Mononuclear cell (primary cell): Measurements from ENCODE around the gene MAJIN. TPM values are rescaled to one million over a fixed set of nuclear protein-coding genes. Genes with fewer than 3 reads are reported as not detected.

Source experiments
- H3K27me3 ChIP-seq: 2 replicates; pipeline ENCODE4 v1.6.0; 2011; ENCODE audit warnings: low read length, control low read depth; ENCODE audit not compliant: insufficient read depth
- H3K4me1 ChIP-seq: 2 replicates; pipeline ENCODE4 v1.5.1; 2011; ENCODE audit warnings: mild to moderate bottlenecking, low read length, control low read depth; ENCODE audit not compliant: insufficient read depth
- H3K4me3 ChIP-seq: 2 replicates; pipeline ENCODE4 v1.5.1; 2011; ENCODE audit warnings: mild to moderate bottlenecking, low read length, moderate library complexity
- H3K9me3 ChIP-seq: 2 replicates; pipeline ENCODE4 v1.5.1; 2011; ENCODE audit warnings: low read depth, mild to moderate bottlenecking, control low read depth, low read length
- total RNA-seq: library from RNA; depleted of rRNA; stranded (reverse); fragments of >200 nt; gene quantifications from one replicate; pipeline ENCODE4 v1.2.3, GENCODE V29; 2012

MAJIN gene
- total RNA-seq, 1 donor, result not detected

- Histone ChIP-seq H3K9me3 (no peaks in the 10 kb centered on the region), H3K4me3 (no peak overlapping the region), H3K4me1 (peaks cover 24% of the 10 kb centered on the region), H3K27me3 (no peaks in the 10 kb centered on the region)
These were observed 56.5 kb downstream of the MAJIN start for GRCh38 chr11:64915376-64915887.

- Histone ChIP-seq H3K4me1 (peaks cover 24% of the 10 kb centered on the region), H3K27me3 (no peaks in the 10 kb centered on the region), H3K9me3 (no peaks in the 10 kb centered on the region), H3K4me3 (no peak overlapping the region)
These were observed 57.8 kb downstream of the MAJIN start for GRCh38 chr11:64914123-64914522.

DNA sequence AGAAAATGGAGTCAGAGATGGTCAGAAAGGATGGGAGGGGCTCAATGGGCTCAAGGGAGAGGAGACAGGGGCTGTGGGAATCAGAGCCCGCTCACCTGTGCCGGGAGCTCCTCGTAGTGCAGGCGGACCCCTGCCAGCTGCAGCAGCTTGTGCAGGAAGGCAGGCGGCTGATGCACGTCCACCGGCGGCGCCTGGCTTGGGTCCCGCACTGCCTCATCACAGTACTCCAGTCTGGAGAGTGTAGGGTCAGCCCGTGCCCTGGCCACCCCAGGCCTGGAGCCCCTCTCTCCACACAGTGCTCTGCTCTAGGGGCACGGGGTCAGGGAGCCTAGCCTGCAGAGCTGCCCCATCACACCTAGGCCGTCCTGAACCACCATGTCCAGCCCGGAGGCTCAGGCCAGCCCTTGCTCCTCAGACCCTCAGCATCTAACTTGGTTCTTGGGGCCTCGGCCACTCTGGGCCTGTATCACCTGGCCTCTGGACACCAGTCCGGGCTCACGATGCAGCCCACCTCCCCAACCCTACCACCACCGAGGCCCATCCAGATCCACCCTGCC is 58.7 kb downstream of the MAJIN start:
- H3K9me3 ChIP-seq, result no peaks in the 10 kb centered on the region
- H3K27me3 ChIP-seq, result no peaks in the 10 kb centered on the region
- no peak overlapping the region for H3K4me3 ChIP-seq
- peaks cover 24% of the 10 kb centered on the region for H3K4me1 ChIP-seq

DNA sequence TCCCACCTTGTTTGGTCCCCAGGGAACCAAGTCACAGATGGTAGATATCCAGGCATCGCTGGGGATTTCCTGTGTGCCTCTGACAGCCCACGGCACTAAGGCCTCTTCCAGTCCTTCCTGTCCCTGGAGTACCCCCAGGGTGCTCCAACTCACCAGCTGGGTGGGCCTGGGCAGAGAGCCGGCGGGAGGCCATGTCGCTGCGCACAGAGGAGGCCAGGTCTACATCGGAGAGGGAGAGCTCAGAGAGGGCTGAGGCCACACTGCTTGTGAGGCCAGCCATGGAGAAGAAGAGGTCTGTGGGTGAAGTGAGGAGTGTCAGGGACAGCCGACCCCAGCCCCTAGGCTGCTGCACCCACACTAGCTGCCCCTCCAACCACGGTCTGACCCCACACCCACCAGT is 60.2 kb downstream of the MAJIN start:
- Histone ChIP-seq H3K27me3 (no peaks in the 10 kb centered on the region), H3K4me3 (no peak overlapping the region), H3K4me1 (peaks cover 15% of the 10 kb centered on the region), H3K9me3 (no peaks in the 10 kb centered on the region)

- no peaks in the 10 kb centered on the region for H3K9me3 ChIP-seq
- H3K27me3 ChIP-seq, result no peaks in the 10 kb centered on the region
- H3K4me3 ChIP-seq, result no peak overlapping the region
- H3K4me1 ChIP-seq, result peaks cover 12% of the 10 kb centered on the region
These were observed 60.8 kb downstream of the MAJIN start for GRCh38 chr11:64911142-64911541.

DNA sequence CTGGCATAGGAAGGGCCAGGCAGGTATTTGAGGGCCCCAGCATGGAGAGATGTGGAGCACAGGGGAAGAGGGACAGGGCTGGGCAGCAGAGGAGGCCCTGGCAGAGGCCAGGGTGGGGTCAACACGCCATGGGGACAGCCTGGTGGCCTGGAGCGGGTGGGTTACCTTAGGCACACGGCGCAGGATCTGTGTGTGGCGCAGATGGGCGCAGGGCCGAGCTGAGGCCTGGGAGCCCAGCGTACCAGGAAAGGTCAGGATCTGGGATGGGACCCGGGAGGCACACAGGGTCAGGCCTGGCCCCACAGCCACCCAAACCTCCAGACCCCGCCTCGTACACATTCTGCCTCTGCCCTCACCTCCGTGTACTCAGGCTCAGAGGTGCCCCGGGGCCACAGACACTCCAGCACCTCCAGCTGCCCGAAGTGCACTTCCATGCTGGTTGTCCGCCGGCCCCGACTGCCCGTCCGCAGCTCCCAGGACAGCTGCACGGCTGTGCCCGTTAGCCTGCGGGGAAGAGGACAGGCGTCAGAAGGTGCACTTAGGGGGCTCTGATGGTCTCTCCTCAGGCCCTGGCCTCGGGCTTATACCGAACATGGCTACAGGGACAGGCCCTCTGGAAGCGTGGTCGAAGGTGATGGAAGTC is 61.3 kb downstream of the MAJIN start:
- Histone ChIP-seq H3K9me3 (no peaks in the 10 kb centered on the region), H3K27me3 (no peaks in the 10 kb centered on the region), H3K4me1 (peaks cover 6% of the 10 kb centered on the region), H3K4me3 (no peak overlapping the region)

- Histone ChIP-seq H3K4me1 (no peaks in the 10 kb centered on the region), H3K27me3 (no peaks in the 10 kb centered on the region), H3K9me3 (no peaks in the 10 kb centered on the region), H3K4me3 (no peak overlapping the region)
These were observed 62.1 kb downstream of the MAJIN start for GRCh38 chr11:64909653-64910343.

GRCh38 chr11:64908766-64909165 is 63.1 kb downstream of the MAJIN start:
- no peak overlapping the region for H3K4me3 ChIP-seq
- no peaks in the 10 kb centered on the region for H3K4me1 ChIP-seq
- H3K9me3 ChIP-seq, result no peaks in the 10 kb centered on the region
- H3K27me3 ChIP-seq, result no peaks in the 10 kb centered on the region

DNA sequence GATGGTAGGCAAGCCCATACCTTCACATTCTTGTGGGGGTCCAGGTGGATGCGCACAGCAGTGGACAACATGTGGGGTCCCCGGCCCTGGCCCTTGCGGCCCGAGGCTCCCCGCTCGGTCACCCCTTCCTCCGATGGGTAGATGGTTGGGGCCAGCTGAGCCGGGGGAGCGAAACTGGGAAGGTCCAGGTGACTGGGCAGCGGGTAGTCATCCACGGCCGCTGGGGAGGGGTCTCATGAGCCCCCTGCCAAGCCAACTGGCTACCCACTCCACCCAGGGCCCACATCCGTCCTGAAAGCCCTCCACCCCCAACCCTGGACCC is 65.6 kb downstream of the MAJIN start:
- no peaks in the 10 kb centered on the region for H3K4me1 ChIP-seq
- no peak overlapping the region for H3K4me3 ChIP-seq
- H3K27me3 ChIP-seq, result no peaks in the 10 kb centered on the region
- no peaks in the 10 kb centered on the region for H3K9me3 ChIP-seq

GRCh38 chr11:64905516-64906313 is 66.2 kb downstream of the MAJIN start:
- Histone ChIP-seq H3K4me3 (no peak overlapping the region), H3K4me1 (no peaks in the 10 kb centered on the region), H3K27me3 (no peaks in the 10 kb centered on the region), H3K9me3 (no peaks in the 10 kb centered on the region)

DNA sequence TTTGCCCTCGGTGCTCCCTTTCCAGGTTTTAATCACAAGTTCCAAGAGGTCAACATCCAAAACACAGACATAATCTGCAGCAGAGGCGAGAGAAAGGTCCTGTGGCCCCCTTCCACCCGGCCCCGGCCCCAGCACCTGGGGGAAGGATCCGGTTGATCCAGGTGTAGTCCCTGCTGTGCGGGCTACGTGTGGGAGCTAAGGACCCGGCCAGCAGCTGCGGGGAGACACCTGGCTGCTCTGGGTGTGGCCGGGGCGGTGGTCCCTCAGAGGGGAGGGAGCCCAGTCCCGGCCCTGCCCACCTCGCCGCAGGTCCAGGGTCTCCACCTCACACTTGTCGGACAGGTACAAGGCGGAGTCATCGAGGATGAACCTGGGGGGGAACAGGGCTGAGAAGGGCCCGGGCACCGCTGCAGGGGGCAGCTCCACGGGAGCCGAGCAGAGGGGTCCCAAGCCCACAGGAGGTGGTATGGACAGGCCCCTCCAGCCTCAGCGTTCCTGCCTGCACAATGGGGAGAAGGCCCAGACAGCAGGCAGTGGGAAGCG is 68.5 kb downstream of the MAJIN start:
- Histone ChIP-seq H3K4me1 (peaks cover 8% of the 10 kb centered on the region), H3K4me3 (no peak overlapping the region), H3K9me3 (no peaks in the 10 kb centered on the region), H3K27me3 (no peaks in the 10 kb centered on the region)

DNA sequence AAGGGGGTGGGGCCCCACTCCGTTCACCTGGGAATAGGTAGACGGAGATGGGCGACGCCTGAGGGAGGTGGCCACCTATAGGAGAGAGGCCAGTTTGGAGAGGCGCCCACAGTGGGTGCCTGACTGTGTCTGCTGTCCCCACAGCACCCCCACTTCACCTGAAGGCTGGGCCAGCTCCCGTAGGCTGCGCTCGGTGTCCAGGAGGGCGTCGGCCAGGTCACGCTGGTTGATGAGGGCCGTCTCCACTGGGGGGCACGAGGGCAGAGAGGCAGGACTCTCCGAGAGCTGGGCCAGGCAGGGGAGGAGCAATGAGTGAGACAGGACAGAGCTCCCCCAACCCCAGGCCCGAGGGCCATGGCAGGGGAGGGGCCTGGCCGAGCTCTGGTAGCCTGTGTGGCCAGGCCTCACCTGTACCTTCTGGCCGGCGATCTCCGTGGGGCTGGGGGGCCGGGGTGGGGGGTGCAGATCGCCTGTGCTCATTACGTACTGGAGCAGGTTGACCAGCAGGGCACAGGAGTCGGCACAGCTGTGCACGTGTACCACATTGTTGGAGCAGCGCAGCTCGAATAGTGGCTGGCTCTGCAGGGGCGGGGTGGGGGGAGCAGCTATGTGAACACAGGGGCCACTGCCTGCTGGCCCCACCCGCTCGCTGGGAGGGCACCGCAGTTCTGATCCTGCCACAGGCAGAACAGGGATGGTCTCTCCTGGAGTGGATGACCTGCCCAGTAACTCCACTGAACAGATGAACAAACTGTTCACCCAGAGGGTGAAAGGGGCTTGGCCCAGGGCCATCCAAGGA is 69.6 kb downstream of the MAJIN start:
- H3K27me3 ChIP-seq, result no peaks in the 10 kb centered on the region
- no peak overlapping the region for H3K4me3 ChIP-seq
- no peaks in the 10 kb centered on the region for H3K9me3 ChIP-seq
- H3K4me1 ChIP-seq, result peaks cover 8% of the 10 kb centered on the region

DNA sequence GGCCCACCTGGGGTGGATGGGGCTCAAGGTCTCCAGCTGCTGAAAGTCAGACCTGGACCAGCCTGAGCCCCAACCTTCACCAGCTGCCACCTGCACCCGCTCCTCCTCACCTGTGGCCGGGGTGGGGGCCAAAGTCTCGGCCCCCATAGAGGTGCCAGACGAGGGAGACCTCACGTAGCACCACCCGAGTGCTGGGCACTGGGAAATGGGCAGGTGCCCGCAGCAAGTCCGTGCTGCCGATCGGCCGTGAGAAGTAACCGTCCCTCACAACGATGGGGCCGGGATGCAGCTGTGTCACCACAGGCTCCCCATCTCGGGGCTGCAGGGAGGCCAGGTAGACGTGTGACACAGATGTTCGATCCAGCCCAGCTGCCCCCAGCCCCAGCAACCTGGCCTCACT is 71.1 kb downstream of the MAJIN start:
- Histone ChIP-seq H3K27me3 (no peaks in the 10 kb centered on the region), H3K9me3 (no peaks in the 10 kb centered on the region), H3K4me3 (no peak overlapping the region), H3K4me1 (peaks cover 8% of the 10 kb centered on the region)

DNA sequence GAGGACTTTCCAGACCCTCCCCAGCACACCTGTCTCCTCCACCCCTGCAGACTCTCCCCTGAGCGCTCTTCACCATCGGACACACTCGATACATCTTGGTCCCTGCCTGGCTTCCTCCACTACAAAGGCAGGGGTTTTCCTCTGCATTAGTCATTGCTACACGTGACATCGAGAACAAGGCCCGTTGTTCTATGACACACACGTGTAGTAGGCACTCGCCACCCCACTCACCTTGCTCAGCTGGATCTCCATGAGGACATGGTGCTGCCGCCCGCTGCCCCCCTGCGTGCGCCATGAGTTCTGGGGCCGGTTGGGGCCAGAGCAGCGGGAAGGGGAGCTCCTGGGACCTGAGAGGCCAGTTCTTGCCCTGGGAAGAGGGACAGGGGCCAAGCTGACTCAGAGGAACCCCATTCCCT is 71.6 kb downstream of the MAJIN start:
- Histone ChIP-seq H3K4me3 (no peak overlapping the region), H3K9me3 (no peaks in the 10 kb centered on the region), H3K4me1 (peaks cover 8% of the 10 kb centered on the region), H3K27me3 (no peaks in the 10 kb centered on the region)
